Calu3 (cell line): ENCODE data around the gene GPM6B. TPM values are rescaled to one million over a fixed set of nuclear protein-coding genes. Genes with fewer than 3 reads are reported as not detected.

Experiments used
- BruUV-seq: library from RNA; stranded (reverse); fragments of 400-500 nt; replicated peaks from 2 replicates; lab custom pipeline; 2021; lab: Mats Ljungman, UMichigan
- CTCF ChIA-PET: fragments of 300-600 bp; sonication (Branson Sonifier 250); formaldehyde crosslinking; loops from one replicate; lab custom pipeline; 2022; ENCODE audit warnings: antibody characterized with exemption; lab: Charles Lee
- DNase-seq: peaks from one replicate; pipeline ENCODE4 v3.0.0; 2022
- H3K27ac Mint-ChIP-seq: one replicate; pipeline ENCODE4 v1.8.0; 2022; ENCODE audit warnings: mixed read lengths; ENCODE audit not compliant: unreplicated experiment
- H3K27me3 Mint-ChIP-seq: one replicate; pipeline ENCODE4 v1.8.0; 2022; ENCODE audit warnings: mixed read lengths; ENCODE audit not compliant: unreplicated experiment
- H3K36me3 Mint-ChIP-seq: one replicate; pipeline ENCODE4 v1.8.0; 2022; ENCODE audit warnings: mild to moderate bottlenecking, moderate library complexity, mixed read lengths; ENCODE audit not compliant: insufficient read depth, unreplicated experiment
- H3K4me1 Mint-ChIP-seq: one replicate; pipeline ENCODE4 v1.8.0; 2022; ENCODE audit warnings: mild to moderate bottlenecking, low read depth, mixed read lengths; ENCODE audit not compliant: unreplicated experiment
- H3K4me3 Mint-ChIP-seq: one replicate; pipeline ENCODE4 v1.8.0; 2022; ENCODE audit warnings: mild to moderate bottlenecking, low read depth, moderate library complexity, mixed read lengths; ENCODE audit not compliant: unreplicated experiment
- H3K9me3 Mint-ChIP-seq: one replicate; pipeline ENCODE4 v1.8.0; 2022; ENCODE audit warnings: low read depth, mixed read lengths; ENCODE audit not compliant: unreplicated experiment
- CTCF ChIP-seq: fragments of 200-600 bp; IDR thresholded peaks from one replicate; pipeline ENCODE4 v1.8.0; 2022; ENCODE audit warnings: antibody characterized with exemption; ENCODE audit not compliant: unreplicated experiment
- intact Hi-C: fragments of 100-400 bp; cut with micrococcal nuclease; formaldehyde crosslinking; loops from one replicate; pipeline ENCODE4 v1.10.0; 2022; ENCODE audit not compliant: unreplicated experiment
- total RNA-seq: library from RNA; stranded (reverse); gene quantifications from 2 replicates; pipeline ENCODE4 v1.2.3, GENCODE V29; 2022

Gene GPM6B
- total RNA-seq, 1 experiment from 2014 or later, result 4.3 TPM

- Mint-ChIP-seq H3K27ac (no peak overlapping the region), H3K9me3 (no peaks in the 10 kb centered on the region), H3K36me3 (peaks cover 48% of the 10 kb centered on the region), H3K4me1 (peaks cover 14% of the 10 kb centered on the region), H3K27me3 (no peaks in the 10 kb centered on the region), H3K4me3 (no peak overlapping the region)
- no peak for TF ChIP-seq CTCF
- intact Hi-C loops, result loop anchor here (1.0 kb wide), 1 partner anchor 90 kb away; no protein-coding TSS in a partner anchor
- no peak for DNase-seq
- BruUV-seq, result no TSS peak
- CTCF ChIA-PET, result no interaction called here
Measured at GRCh38 chrX:13748486-13748885, 68.4 kb downstream of the GPM6B start.

- H3K27me3 Mint-ChIP-seq, result no peaks in the 10 kb centered on the region
- CTCF ChIA-PET, result no interaction called here
- intact Hi-C loops, result loop anchor here (1.0 kb wide), 1 partner anchor 90 kb away; no protein-coding TSS in a partner anchor
- peaks cover 43% of the 10 kb centered on the region for H3K36me3 Mint-ChIP-seq
- H3K4me3 Mint-ChIP-seq, result no peak overlapping the region
- peak; percentile 32 for TF ChIP-seq CTCF
- no peaks in the 10 kb centered on the region for H3K9me3 Mint-ChIP-seq
- BruUV-seq, result no TSS peak
- DNase-seq, result peak; percentile 43
- H3K27ac Mint-ChIP-seq, result peak overlapping the region; percentile 48
- H3K4me1 Mint-ChIP-seq, result peaks cover 14% of the 10 kb centered on the region
Measured at GRCh38 chrX:13747836-13748235, 69.1 kb downstream of the GPM6B start.

- no peaks in the 10 kb centered on the region for H3K9me3 Mint-ChIP-seq
- peak; percentile 38 for DNase-seq
- TF ChIP-seq CTCF, result no peak
- no TSS peak for BruUV-seq
- intact Hi-C loops, result no loop called here
- peaks cover 44% of the 10 kb centered on the region for H3K36me3 Mint-ChIP-seq
- CTCF ChIA-PET, result no interaction called here
- H3K27me3 Mint-ChIP-seq, result no peaks in the 10 kb centered on the region
- peak overlapping the region; percentile 59 for H3K4me3 Mint-ChIP-seq
- peaks cover 26% of the 10 kb centered on the region for H3K4me1 Mint-ChIP-seq
- H3K27ac Mint-ChIP-seq, result peak overlapping the region; percentile 89
Measured at GRCh38 chrX:13742397-13743176, 74.3 kb downstream of the GPM6B start.

- H3K27me3 Mint-ChIP-seq, result no peaks in the 10 kb centered on the region
- no peak for TF ChIP-seq CTCF
- BruUV-seq, result no TSS peak
- CTCF ChIA-PET, result interaction anchor here (0.9 kb wide), 1 partner anchor 287 kb away, joined by 3 read pairs; no protein-coding TSS in a partner anchor
- H3K36me3 Mint-ChIP-seq, result peaks cover 38% of the 10 kb centered on the region
- peaks cover 17% of the 10 kb centered on the region for H3K4me1 Mint-ChIP-seq
- peak overlapping the region; percentile 59 for H3K4me3 Mint-ChIP-seq
- intact Hi-C loops, result no loop called here
- DNase-seq, result peak; percentile 11
- H3K9me3 Mint-ChIP-seq, result no peaks in the 10 kb centered on the region
- H3K27ac Mint-ChIP-seq, result peak overlapping the region; percentile 89
Measured at GRCh38 chrX:13741695-13742094, 75.2 kb downstream of the GPM6B start.
